HepG2 (cell line): ENCODE data around the gene MARVELD3. TPM values are rescaled to one million over a fixed set of nuclear protein-coding genes. Genes with fewer than 3 reads are reported as not detected.

Experiments used
- BCL6 ChIP-seq: IDR thresholded peaks from 2 replicates; pipeline ENCODE4 v1.6.1; 2016; ENCODE audit warnings: missing genetic modification reagents, missing compliant biosample characterization
- BRF2 ChIP-seq: sonication (generic); formaldehyde crosslinking; IDR thresholded peaks from 2 replicates; pipeline ENCODE4 v1.8.1; 2022; ENCODE audit warnings: mild to moderate bottlenecking, missing genetic modification reagents
- CBX1 ChIP-seq: IDR thresholded peaks from one replicate; pipeline ENCODE4 v1.6.1; 2016; ENCODE audit warnings: antibody characterized with exemption, low read depth
- MBD4 ChIP-seq: IDR thresholded peaks from 2 replicates; pipeline ENCODE4 v1.6.1; 2012; ENCODE audit warnings: low read length, inconsistent platforms, borderline replicate concordance
- PHF5A ChIP-seq: IDR thresholded peaks from one replicate; pipeline ENCODE4 v1.6.1; 2018; ENCODE audit warnings: low read depth, missing genetic modification reagents; ENCODE audit not compliant: unreplicated experiment
- REXO4 ChIP-seq: sonication (generic); formaldehyde crosslinking; IDR thresholded peaks from 2 replicates; pipeline ENCODE4 v1.8.0; 2022; ENCODE audit warnings: missing genetic modification reagents, mild to moderate bottlenecking, borderline replicate concordance
- THAP11 ChIP-seq: IDR thresholded peaks from 2 replicates; pipeline ENCODE4 v1.6.1; 2016; ENCODE audit warnings: missing biosample characterization, missing genetic modification reagents
- ZNF225 ChIP-seq: sonication (generic); formaldehyde crosslinking; IDR thresholded peaks from 2 replicates; pipeline ENCODE4 v1.4.0; 2020; ENCODE audit warnings: mild to moderate bottlenecking, missing genetic modification reagents
- ZNF343 ChIP-seq: sonication (generic); formaldehyde crosslinking; IDR thresholded peaks from 2 replicates; pipeline ENCODE4 v1.4.0; 2020; ENCODE audit warnings: mild to moderate bottlenecking, missing genetic modification reagents
- ZNF660 ChIP-seq: sonication (generic); formaldehyde crosslinking; IDR thresholded peaks from 2 replicates; pipeline ENCODE4 v1.5.1; 2020; ENCODE audit warnings: mild to moderate bottlenecking, low read depth, missing genetic modification reagents, borderline replicate concordance
- polyA plus RNA-seq, 8 experiments: library from polyadenylated mRNA; depleted of rRNA in 3 of 8; stranded (reverse) in 7 of 8; unstranded in 1 of 8; fragments of >200 nt; fragmentation: Illumina TruSeq in 4 of 8; extraction: Trizol in 4 of 8; gene quantifications; 2 replicates each; pipeline versions ENCODE4 v1.2.1 to v1.2.3, GENCODE V29; 2011 to 2016; ENCODE audit warnings: low read depth in 4 of 8, missing spikeins in 1 of 8, mixed read lengths in 1 of 8; ENCODE audit not compliant: insufficient read depth in 1 of 8
- total RNA-seq, 5 experiments: library from RNA; depleted of rRNA; stranded (reverse); fragments of >200 nt; fragmentation: Illumina TruSeq; extraction: Trizol; gene quantifications; 2 replicates each; pipeline ENCODE4 v1.2.3, GENCODE V29; 2016; ENCODE audit warnings: low read depth in 1 of 5
- TF ChIP-seq, protein P1 (sequence below): sonication (generic); formaldehyde crosslinking; IDR thresholded peaks from 2 replicates; pipeline ENCODE4 v1.8.0; 2022; ENCODE audit warnings: mild to moderate bottlenecking, missing genetic modification reagents
- TF ChIP-seq, protein P2 (sequence below): sonication (generic); formaldehyde crosslinking; IDR thresholded peaks from 2 replicates; pipeline ENCODE4 v1.4.0; 2020; ENCODE audit warnings: missing genetic modification reagents

Gene MARVELD3
- total and polyA plus RNA-seq, 2 of the 13 experiments (the other 11 are each of a cell fraction or from before 2014, with no cell fraction given): 4.8 to 5.6 TPM

DNA sequence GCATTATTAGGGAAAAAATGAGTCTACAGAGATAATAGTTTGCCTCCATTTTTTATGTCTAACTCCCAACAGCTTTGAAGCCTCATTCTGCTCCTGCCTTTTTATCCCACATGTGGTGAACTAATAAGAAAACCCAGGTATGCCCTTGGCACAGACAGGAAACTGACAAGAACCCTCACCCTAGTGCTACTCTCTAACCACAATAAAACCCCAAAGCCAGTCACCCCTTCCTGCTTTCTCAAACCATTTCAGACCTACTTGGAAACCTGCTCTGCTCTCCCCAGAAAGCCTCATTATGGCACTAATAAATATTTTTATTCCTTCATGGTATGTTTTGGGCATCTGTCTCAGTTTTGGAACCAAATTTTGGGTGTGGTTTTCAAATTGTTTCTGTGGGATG is 3.9 kb upstream of the MARVELD3 start (continued):
- TF ChIP-seq BRF2 (CRISPR knock-in tag): no peak
- TF ChIP-seq BCL6 (CRISPR knock-in tag): no peak
- no peak for TF ChIP-seq ZNF343
- TF ChIP-seq, protein P1, sequence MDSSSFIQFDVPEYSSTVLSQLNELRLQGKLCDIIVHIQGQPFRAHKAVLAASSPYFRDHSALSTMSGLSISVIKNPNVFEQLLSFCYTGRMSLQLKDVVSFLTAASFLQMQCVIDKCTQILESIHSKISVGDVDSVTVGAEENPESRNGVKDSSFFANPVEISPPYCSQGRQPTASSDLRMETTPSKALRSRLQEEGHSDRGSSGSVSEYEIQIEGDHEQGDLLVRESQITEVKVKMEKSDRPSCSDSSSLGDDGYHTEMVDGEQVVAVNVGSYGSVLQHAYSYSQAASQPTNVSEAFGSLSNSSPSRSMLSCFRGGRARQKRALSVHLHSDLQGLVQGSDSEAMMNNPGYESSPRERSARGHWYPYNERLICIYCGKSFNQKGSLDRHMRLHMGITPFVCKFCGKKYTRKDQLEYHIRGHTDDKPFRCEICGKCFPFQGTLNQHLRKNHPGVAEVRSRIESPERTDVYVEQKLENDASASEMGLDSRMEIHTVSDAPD (CRISPR knock-in tag): no peak
- no peak for TF ChIP-seq MBD4
- TF ChIP-seq ZNF660 (CRISPR knock-in tag): no peak
- TF ChIP-seq PHF5A (CRISPR knock-in tag): no peak
- TF ChIP-seq, protein P2, sequence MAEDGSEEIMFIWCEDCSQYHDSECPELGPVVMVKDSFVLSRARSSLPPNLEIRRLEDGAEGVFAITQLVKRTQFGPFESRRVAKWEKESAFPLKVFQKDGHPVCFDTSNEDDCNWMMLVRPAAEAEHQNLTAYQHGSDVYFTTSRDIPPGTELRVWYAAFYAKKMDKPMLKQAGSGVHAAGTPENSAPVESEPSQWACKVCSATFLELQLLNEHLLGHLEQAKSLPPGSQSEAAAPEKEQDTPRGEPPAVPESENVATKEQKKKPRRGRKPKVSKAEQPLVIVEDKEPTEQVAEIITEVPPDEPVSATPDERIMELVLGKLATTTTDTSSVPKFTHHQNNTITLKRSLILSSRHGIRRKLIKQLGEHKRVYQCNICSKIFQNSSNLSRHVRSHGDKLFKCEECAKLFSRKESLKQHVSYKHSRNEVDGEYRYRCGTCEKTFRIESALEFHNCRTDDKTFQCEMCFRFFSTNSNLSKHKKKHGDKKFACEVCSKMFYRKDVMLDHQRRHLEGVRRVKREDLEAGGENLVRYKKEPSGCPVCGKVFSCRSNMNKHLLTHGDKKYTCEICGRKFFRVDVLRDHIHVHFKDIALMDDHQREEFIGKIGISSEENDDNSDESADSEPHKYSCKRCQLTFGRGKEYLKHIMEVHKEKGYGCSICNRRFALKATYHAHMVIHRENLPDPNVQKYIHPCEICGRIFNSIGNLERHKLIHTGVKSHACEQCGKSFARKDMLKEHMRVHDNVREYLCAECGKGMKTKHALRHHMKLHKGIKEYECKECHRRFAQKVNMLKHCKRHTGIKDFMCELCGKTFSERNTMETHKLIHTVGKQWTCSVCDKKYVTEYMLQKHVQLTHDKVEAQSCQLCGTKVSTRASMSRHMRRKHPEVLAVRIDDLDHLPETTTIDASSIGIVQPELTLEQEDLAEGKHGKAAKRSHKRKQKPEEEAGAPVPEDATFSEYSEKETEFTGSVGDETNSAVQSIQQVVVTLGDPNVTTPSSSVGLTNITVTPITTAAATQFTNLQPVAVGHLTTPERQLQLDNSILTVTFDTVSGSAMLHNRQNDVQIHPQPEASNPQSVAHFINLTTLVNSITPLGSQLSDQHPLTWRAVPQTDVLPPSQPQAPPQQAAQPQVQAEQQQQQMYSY: no peak
- TF ChIP-seq THAP11 (CRISPR knock-in tag): no peak
- no peak for TF ChIP-seq REXO4 (CRISPR knock-in tag)
- TF ChIP-seq CBX1: no peak
- TF ChIP-seq ZNF225: no peak
